GM19023 (cell line): ENCODE data around the gene FAM131B.

Experiments used
- ATAC-seq: cut with Tn5 transposase; IDR thresholded peaks from one replicate; pipeline ENCODE4 v1.9.1; 2021; ENCODE audit warnings: mild to moderate bottlenecking, moderate library complexity; ENCODE audit not compliant: unreplicated experiment

FAM131B gene

DNA sequence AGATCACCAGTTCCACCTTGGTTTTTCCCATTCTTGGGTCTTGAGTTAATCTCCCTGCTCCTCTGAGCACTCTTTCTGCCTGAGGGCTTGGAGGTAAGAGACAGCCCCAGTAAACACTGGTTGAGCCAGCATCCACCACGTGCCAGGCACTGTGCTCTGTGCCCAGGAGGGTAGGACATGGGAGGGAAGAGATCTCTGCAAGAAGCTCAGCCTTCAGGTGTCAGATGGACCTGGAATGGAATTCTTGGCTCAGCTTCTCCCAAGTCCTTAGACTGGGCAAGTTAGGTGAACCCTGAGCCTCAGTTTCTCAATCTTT is 21.1 kb upstream of the FAM131B start:
- ATAC-seq, result no peak

DNA sequence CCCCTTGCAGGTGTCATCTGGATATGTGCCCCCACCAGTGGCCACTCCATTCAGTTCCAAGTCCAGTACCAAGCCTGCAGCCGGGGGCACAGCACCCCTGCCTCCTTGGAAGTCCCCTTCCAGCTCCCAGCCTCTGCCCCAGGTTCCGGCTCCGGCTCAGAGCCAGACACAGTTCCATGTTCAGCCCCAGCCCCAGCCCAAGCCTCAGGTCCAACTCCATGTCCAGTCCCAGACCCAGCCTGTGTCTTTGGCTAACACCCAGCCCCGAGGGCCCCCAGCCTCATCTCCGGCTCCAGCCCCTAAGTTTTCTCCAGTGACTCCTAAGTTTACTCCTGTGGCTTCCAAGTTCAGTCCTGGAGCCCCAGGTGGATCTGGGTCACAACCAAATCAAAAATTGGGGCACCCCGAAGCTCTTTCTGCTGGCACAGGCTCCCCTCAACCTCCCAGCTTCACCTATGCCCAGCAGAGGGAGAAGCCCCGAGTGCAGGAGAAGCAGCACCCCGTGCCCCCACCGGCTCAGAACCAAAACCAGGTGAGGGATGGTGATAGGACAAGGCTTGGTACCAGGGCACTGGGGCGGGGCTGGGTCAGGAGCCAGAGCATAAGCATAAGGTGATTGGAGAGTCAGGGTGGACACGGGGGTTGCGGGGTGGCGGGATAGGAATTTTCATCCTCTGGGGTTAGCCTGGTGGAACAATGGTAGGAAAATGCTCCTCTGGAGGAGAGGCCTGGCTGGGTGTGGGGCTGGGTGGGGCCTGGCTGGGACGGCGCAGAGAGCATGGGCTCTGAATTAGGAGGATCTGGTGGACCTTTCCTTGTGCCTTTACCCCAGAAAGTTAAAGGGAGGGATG is 20.5 kb upstream of the FAM131B start:
- no peak for ATAC-seq

DNA sequence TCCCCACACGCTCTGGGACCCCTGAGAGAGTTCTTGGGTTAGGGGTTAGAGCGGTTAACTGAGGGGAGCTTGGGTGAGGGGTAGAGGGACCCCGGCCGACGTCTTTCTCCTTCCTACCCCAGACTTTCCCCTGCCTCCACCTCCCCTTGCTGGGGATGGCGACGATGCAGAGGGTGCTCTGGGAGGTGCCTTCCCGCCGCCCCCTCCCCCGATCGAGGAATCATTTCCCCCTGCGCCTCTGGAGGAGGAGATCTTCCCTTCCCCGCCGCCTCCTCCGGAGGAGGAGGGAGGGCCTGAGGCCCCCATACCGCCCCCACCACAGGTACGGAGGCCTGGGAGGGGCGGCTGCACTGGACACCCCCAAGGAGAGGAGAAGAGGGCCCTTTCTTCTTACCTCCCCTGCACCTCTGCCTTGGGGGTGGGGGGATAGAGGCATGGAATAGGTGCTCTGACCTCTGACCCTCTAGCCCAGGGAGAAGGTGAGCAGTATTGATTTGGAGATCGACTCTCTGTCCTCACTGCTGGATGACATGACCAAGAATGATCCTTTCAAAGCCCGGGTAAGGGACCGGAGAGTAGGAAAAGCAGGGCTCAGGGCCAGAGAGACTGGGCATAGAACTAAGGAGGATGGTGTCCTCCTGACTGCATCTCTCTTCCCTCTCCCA is 19.7 kb upstream of the FAM131B start:
- ATAC-seq, result no peak

DNA sequence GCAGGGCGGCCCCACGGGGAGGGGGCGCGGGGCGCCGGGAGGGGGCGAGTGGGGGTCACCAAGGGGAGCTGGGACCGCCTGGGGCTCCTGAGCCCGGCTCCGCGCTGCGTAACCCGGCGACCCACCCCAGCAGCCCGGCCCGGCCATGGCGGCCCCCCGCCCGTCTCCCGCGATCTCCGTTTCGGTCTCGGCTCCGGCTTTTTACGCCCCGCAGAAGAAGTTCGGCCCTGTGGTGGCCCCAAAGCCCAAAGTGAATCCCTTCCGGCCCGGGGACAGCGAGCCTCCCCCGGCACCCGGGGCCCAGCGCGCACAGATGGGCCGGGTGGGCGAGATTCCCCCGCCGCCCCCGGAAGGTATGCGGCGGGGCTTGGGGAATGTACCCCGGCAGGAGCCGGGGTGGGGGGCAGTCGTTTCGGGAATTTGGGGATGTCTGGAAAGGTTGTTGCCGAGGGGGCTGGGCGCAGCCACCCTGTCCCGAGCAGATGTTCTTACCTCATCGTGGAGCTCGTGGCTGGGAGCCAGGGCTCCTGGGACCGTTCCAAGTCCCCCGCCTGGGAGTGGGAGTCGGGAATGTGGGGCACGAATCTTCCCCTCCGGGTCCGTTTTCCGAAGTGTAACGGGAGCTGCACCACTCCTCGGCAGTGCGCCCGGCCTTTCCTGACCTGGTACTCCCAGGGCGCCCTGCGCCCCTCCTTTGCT is 19.1 kb upstream of the FAM131B start:
- ATAC-seq, result peak; percentile 17

DNA sequence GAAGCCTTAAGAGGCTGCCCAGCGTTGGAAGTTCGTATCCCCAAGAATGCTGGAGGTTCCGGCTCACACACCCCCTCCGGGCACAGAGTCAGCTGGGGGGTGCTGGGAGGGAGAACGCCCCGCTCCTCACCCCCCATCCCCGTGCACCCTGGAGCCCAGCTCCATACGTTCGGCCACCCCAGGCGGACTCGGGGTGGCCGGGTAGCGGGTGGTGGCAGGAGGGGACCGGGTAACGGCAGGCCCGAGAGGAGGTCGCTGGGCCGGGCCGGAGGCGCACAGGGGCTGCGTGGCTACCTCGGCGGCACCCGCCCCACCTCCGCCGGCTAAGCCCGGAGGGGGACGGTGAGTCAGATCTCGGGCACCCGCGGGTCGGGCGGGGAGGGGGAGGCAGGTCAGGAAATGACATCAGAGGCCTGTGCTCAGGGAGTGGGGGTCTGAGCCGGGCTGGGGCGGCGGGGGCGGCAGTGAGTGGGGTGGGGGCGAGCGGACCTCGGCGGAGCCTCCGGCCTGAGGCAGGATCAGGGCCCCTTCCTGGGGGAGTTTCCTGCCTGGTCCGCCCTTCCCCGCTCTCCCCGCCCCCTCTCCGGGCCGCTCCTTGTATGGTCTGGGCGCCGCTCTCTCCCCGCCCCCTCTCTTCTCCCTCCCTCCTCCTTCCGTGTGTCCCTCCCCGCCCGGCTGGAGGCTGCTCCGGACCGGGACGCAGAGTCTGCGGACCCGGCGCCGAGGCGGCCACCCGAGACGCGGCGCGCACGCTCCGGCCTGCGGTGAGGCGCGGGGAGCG is 18.3 kb upstream of the FAM131B start, which contains the start of gene ZYX:
ZYX (plus strand) TSS at position 700 of the 781 bp plus-strand sequence. CDS start 227 bp downstream, outside the sequence.
- ATAC-seq, result peak; percentile 78

DNA sequence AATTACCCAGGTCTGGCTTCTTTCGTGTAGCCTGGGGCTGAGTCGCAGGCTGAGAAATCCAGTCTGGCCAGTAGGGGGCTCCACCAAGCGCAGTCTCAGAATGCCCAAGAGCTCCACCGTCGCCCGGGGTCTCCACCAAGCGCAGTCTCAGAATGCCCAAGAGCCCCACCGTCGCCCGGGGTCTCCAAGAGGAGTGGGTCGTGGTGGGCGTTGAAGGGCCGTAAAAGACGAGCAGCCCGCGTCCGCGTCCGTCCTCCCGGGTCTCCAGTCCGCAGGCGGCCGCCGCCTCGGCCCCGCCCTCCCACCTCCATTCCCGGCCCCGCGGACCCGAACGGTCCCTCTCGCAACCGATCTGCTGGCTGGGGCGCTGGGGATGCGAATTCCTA is 17.7 kb upstream of the FAM131B start:
- peak; percentile 57 for ATAC-seq

DNA sequence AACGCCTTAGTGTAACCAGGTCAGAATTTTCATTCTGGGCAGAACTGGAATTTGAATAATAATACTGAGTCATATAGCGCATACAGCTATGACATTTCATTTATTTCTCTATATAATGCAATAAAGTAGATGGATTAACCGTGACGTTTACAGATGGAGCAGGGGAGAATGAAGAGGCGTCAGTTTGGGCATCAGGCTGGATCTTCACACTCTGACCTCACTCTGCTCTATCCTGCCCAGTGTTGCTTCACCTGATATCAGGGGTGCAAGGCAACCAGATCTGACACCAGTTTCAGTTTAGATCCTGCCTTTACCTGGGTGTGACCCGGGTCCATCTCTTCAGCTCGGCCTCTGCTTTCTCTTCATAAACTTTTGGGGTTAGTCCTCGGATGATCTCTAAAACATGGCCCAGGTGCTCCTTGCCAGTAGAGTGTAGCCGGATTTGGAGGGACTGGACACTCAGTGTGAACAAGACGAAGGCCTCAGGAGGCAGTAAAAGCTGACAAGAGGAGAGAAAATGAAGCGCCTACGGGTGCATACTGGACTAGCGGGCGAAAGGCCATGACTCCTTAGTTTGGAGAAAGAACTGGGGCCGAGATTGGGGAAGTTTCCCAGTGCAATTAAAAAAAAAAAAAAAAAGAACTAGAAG is 17.2 kb upstream of the FAM131B start:
- ATAC-seq, result no peak

DNA sequence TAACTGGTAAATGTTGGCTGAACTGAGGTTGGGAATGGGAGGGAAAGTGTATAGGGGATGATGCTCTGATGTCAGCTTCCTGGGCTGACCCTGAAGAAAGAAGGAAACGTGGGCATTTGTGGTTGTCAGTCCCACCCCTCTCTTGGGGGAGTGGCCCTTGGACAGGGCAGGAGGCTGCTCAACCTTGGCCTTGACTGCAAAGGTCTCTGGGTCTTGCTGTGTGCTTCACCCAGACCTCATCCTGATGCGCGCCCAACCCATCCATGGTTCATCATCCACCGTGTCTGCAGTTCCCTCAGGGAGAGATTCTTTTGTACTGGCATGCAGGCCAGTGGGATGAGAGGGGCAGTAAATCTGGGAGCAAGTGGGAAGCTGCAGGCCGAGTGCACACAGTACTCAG is 13.9 kb upstream of the FAM131B start:
- no peak for ATAC-seq

DNA sequence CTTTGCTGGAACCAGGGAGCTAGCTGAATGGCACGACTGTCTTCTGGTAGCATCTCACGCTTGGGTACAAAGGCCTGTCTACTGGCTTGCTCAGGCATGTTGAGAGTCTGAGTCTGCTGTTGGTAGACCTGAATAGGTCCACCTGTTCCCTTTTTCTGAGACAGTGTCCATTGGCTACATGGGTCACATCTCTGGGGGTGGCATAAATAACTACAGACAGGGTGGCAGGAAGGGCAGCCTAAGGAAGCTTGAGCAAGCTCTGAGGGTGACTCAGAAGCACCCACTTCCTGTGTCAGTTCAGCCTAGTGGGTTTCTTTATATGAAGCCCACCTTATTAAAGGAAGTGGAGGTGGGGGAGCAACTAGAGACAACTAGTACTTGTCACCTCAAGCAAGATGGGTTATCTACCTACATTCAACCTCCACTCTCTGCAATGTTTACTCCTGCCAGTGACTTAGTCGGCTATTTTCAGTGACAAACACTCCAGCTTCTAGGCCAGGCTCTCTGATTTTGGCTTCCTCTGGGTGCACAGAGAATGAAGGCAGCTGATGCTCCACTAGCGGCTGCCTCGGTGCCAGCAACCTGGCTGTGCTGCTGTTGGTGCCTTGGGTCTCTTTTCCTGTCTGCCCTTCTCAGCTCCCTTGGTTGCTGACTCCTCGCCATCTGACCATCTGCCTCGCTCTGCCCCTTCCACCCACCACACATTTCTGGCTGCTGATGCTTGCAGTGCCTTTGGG is 13.0 kb upstream of the FAM131B start:
- no peak for ATAC-seq

DNA sequence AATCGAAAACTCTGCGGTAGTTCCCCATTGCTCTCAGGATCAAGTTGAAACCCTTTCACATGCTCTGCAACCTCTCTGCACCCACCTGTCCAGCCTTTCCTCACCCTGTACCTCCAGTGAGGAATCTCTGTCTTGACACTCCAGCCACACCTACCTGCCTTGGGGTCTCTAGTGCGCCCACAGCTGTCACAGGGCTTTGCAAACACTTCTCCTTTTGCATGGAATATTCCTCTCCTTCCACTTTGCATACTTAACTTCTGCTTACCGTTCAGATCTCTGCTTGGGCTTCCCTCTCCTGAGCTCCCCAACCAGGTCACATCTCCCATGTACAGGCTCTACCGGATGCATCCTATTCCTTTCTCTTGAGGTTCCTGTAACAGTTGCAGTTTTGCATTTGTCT is 12.0 kb upstream of the FAM131B start:
- no peak for ATAC-seq

DNA sequence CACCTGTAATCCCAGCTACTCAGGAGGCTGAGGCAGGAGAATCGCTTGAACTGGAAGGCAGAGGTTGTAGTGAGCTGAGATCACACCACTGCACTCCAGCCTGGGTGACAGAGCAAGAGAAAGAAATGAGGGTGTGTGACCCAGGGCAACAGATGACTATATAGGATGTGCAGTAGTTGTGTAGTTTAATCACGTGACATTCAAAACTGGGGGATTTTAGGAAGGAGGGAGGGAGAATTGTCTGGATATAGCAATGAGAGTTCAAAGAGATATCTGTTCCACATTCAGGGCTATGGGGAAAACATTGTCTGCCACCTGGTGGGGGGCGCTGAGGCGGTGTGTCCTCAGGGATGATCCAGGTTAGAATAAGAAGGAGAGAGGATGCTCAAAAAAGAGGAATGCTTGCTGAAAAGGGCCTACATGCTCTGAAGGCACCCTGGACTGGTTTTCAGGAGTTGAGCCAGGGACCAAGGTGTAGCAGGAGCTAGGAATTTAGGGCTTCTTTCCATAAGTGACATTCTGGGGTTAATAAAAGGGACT is 10.8 kb upstream of the FAM131B start:
- no peak for ATAC-seq

DNA sequence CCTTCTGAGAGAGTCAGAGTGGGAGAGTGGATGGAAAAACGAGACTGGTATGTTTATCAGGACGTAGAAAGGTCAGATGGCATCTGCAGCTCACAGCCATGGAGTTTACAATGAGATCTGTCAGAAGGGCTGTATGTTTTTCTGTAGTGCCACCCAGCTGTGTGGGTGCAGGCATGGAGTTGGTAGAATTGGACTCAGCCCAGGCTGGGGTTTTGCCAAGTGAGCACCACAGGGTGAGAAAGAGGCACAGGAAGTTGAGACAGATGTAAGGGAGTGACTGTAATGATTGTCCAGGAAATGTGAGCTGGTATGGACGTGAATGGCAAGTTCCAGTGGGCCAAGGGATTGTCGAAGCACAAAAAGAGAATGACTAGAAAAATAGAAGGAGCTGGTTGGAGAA is 9.6 kb upstream of the FAM131B start:
- ATAC-seq, result no peak

DNA sequence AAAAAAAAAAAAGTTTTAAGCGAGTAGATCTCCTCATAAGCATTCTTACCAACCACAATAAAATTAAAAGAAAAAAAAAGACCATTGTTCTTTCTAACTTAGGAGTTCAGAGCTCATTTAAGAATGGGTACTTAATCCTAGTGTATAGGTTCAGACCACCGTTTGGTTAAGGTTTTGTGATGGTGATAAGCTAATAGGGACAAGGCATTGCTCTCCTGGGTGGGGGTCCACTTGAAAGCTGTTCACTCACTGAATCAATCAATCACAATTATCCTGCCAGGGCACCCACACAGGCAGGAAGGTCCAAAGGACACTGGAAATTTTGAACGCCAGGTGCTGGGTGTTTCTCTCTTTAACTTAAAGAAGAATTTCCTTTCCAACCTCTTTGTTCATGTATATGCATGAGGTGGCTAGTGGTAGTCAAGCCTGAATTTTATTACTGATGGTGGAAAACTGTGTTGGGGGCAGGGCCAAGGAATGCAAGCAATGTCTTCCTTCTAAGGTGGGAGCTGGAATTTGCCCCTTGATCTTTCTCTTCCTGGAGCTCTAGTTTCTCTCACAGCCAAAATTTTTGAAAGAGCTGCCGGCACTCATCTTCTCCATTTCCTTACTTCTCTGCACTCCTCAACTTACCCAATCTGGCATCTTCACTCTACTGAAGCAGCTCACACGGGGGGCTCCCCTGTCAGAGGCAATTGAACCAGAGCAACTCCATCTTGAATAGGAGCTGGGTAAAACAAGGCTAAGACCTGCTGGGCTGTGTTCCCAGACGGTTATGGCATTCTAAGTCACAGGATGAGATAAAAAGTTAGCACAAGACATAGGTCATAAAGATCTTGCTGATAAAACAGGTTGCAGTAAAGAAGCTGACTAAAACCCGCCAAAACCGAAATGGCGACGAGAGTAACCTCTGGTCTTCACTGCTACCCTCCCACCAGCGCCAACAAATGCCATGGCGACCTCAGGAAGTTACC is 7.5 kb upstream of the FAM131B start:
- no peak for ATAC-seq

DNA sequence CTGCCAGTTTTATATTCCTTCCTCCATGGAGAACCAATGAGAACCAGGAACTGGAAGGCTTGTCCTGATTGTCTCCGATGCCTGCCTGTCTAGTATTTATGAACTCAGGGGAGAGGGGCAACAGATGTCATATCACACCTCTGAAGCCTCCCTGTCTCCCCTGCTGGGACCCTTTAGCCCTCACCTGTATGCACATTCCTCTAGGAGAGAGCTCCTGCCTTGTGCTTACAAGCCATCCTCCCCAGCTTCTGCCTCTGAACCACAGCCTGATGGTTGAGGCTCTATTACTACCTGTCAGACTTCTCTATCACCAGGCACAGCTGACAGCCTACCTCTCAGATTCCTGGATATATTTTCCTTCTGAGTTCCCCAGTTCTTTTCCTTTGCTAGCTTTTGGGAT is 5.9 kb upstream of the FAM131B start:
- no peak for ATAC-seq

DNA sequence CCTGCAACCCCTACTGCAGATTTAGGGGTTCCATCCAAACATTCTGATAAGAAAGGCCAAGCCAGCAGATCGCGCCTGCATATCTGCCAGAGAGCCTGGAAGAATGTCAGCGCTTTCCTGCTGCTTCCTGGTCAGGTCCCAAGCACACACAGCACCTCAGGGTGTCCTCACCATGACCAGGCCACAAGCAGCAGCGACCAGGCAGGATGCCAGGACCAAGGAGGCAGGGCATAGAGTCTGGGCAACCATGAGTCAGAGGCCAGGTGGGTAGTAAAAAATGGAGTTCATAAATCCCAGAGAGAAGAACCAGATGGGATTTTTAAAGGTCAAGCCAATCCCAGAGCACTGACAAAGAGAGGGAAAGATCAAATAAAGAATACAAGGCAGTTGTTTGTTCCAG is 5.5 kb upstream of the FAM131B start:
- ATAC-seq, result no peak

DNA sequence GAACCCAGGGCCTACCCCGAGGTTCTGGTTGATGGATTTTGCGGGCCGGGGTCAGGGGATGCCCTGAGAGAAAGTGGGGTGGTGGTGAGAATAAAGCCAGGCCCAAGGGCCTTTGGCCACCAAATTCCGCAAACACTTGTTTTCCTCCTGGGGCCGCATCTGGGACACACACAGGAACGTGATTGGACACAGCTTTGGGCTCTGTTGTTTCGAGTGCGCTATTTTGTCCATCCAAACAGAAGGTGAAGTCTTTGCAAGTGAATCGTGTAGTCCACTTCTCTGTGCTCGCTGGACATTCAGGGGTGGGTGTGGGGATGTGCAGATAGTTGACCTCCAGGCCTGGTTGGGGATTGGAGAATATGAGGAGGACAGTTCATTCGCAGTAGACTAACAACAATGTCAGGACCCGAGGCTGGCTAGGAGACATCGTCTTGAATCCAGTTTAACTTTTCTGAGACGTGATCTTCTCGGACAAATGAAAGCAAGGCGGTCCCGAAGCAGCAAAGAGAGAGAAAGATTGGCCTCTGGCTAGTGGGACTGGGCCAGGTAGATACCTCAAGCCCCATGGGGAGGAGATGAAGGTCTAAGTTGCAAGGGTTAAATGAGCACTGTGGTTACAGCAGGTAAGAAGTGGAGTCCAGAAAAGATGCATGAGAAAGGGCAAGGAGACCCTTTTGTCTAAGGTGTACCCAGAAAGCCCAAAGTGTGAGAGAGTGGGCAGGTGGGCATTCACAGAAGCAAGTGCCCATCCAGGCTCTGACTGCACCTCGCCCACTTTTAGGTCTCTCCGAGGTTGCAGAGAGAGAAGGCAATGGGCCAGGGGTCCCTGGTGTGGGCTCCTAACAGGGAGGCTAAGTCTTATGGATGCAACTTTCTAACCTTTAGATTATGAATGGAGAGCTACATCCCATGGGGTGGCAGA is 764 bp upstream of the FAM131B start:
- ATAC-seq, result no peak

DNA sequence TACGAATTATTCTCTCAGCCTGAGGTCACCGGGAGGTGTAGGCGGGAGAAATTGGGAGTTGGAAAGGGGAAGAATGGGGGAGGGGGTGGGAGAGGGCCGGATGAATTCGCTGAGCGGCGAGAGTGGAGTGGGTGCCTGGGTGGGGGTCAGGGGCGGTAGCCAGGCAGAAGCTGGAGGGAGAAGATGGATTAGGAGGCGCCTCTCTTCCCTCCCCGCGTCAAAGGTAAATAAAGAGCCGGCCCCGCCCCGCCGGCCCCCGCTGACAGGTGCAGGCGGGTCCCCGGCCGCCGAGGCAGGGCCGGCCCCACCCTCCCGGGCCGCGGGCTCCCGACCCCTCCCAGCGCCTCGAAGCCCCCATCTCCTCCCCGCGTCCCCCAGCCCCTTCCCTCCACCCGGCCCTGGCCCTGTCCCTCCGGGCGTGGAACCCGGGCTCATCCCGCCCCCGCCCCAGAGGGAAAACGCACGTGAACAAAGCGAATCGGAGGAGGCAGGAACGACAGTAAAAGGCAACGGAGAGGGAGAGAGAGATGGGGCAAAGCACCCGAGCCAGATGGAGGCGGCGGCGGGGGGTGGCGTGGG is 872 bp downstream of the FAM131B start:
- ATAC-seq, result no peak
